ENCODE data around the gene ZNF738. TPM values are rescaled to one million over a fixed set of nuclear protein-coding genes. Genes with fewer than 3 reads are reported as not detected.
A peak's percentile ranks its signal among the peaks of the same experiment; 100 is the strongest.
"Not testable (repeated sequence)": the region's sequence is repeated elsewhere in the genome, so short reads cannot be mapped to it uniquely, and the experiment has no call there.

Gene ZNF738
- polyA plus RNA-seq (ENCODE audit: insufficient read length in 10 of 10), result 10 to 100 TPM; 12.5 to 24.4 (median 19.5) TPM
- long read RNA-seq, donor 1, partial matches to known transcripts, result 10 of 13 reads
- long read RNA-seq, donor 1, other reads (novel, unspliced or antisense), result 0 of 13 reads
- long read RNA-seq, donor 2, transcript ZNF738-201 (5 exons, 2,442 nt), result major isoform, 6 of 19 reads
- long read RNA-seq, donor 2, partial matches to known transcripts, result 12 of 19 reads
- long read RNA-seq, donor 2, other reads (novel, unspliced or antisense), result 0 of 19 reads
- long read RNA-seq, donor 3, result 0 reads
- long read RNA-seq, donor 4, partial matches to known transcripts, result 14 of 18 reads
- long read RNA-seq, donor 4, other reads (novel, unspliced or antisense), result 0 of 18 reads
- long read RNA-seq, donor 5, partial matches to known transcripts, result 12 of 15 reads
- long read RNA-seq, donor 5, other reads (novel, unspliced or antisense), result 0 of 15 reads
- long read RNA-seq, donor 6, partial matches to known transcripts, result 5 of 8 reads
- long read RNA-seq, donor 6, other reads (novel, unspliced or antisense), result 0 of 8 reads
- long read RNA-seq, donor 7, partial matches to known transcripts, result 16 of 18 reads
- long read RNA-seq, donor 7, other reads (novel, unspliced or antisense), result 0 of 18 reads
- long read RNA-seq, donor 8, partial matches to known transcripts, result 10 of 12 reads
- long read RNA-seq, donor 8, other reads (novel, unspliced or antisense), result 0 of 12 reads
- long read RNA-seq, donor 9, result 0 reads

GRCh38 chr19:21358768-21359451 lies at the start of gene ZNF738:
ZNF738 (plus strand) TSS chr19:21359000; CDS start chr19:21359141, 141 bp downstream.
- peak; percentile 96 to 98 (median 97) for DNase-seq

GRCh38 chr19:21312807-21313206 lies 46.0 kb upstream of the ZNF738 start:
- DNase-seq, result not testable (repeated sequence)

- DNase-seq, result no peak
Observed at GRCh38 chr19:21314676-21315075, 44.1 kb upstream of the ZNF738 start.

GRCh38 chr19:21317821-21318220 lies 41.0 kb upstream of the ZNF738 start:
- DNase-seq, result no peak

- no peak for DNase-seq
Observed at GRCh38 chr19:21321134-21321533, 37.7 kb upstream of the ZNF738 start.

- no peak for DNase-seq
Observed at GRCh38 chr19:21321996-21322395, 36.8 kb upstream of the ZNF738 start.

GRCh38 chr19:21322528-21322927 lies 36.3 kb upstream of the ZNF738 start:
- DNase-seq, result no peak

GRCh38 chr19:21323000-21323399 lies 35.8 kb upstream of the ZNF738 start:
- DNase-seq, result no peak

- no peak for DNase-seq
Observed at GRCh38 chr19:21326169-21326568, 32.6 kb upstream of the ZNF738 start.

- peak in 2 of 3 donors; percentile 6 to 12 for DNase-seq
Observed at GRCh38 chr19:21328406-21328805, 30.4 kb upstream of the ZNF738 start.

GRCh38 chr19:21328885-21329605 lies 29.8 kb upstream of the ZNF738 start, which contains the start of gene ZNF708:
ZNF708 (minus strand) TSS chr19:21329410; CDS start chr19:21329212, 198 bp downstream.
- peak; percentile 92 to 96 (median 94) for DNase-seq

- no peak for DNase-seq
Observed at GRCh38 chr19:21335721-21336120, 23.1 kb upstream of the ZNF738 start.

- not testable (repeated sequence) for DNase-seq
Observed at GRCh38 chr19:21344841-21345240, 14.0 kb upstream of the ZNF738 start.

- DNase-seq, result no peak
Observed at GRCh38 chr19:21352830-21353229, 6.0 kb upstream of the ZNF738 start.

- DNase-seq, result no peak
Observed at GRCh38 chr19:21362291-21362690, 3.5 kb downstream of the ZNF738 start.

GRCh38 chr19:21383980-21384582 lies 25.3 kb downstream of the ZNF738 start:
- no peak for DNase-seq

- DNase-seq, result no peak
Observed at GRCh38 chr19:21396121-21396520, 37.3 kb downstream of the ZNF738 start.

GRCh38 chr19:21396893-21397572 lies 38.2 kb downstream of the ZNF738 start, which contains the start of gene ZNF493:
ZNF493 (plus strand) TSS chr19:21397133; CDS start chr19:21397238, 105 bp downstream.
- DNase-seq, result peak; percentile 97 to 98 (median 97)

GRCh38 chr19:21398851-21399250 lies 40.1 kb downstream of the ZNF738 start:
- no peak for DNase-seq

- DNase-seq, result no peak
Observed at GRCh38 chr19:21402303-21402985, 43.6 kb downstream of the ZNF738 start.
